ENCODE measurements around the gene UCK1. TPM values are rescaled to one million over a fixed set of nuclear protein-coding genes. Genes with fewer than 3 reads are reported as not detected.
"Not testable (repeated sequence)": the region's sequence is repeated elsewhere in the genome, so short reads cannot be mapped to it uniquely, and the experiment has no call there.

UCK1 gene
- total and polyA plus RNA-seq, 2 of the 8 experiments (the other 6 are each of a cell fraction or from before 2014, with no cell fraction given), result 35.1 to 42.0 TPM

DNA sequence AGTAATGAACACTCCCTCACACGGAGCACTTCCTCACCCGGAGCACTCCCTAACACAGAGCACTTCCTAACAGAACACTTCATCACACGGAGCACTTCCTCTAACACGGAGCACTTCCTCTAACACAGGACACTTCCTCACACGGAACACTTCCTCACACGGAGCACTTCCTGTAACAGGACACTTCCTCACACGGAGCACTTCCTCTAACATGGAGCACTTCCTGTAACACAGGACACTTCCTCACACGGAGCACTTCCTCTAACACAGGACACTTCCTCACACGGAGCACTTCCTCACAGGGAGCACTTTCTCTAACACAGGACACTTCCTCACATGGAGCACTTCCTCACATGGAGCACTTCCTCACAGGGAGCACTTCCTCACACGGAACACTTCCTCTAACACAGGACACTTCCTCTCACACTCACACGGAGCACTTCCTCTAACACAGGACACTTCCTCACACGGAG is 15.5 kb downstream of the UCK1 start:
- H3K14ac ChIP-seq (ENCODE audit: insufficient read length); H3K4me2 ChIP-seq (ENCODE audit: insufficient read depth in 1 of 2, low read depth in 2 of 2, low read length in 2 of 2); H3K23ac ChIP-seq (ENCODE audit: insufficient read length); H3K9ac ChIP-seq (replicated peaks in 1 of 4; ENCODE audit: extremely low read depth in 1 of 4, low read depth in 3 of 4, low read length in 3 of 4); H2AFZ ChIP-seq (ENCODE audit: low read length); H4K20me1 ChIP-seq (replicated peaks in 1 of 2; ENCODE audit: control insufficient read depth in 1 of 2, insufficient read depth in 2 of 2, low read length in 2 of 2); H3K56ac ChIP-seq (replicated peaks; ENCODE audit: insufficient read length, low read depth, low read length); H2BK20ac ChIP-seq (ENCODE audit: low read length); H4K91ac ChIP-seq (replicated peaks; ENCODE audit: insufficient read length, low read length); H3K9me3 ChIP-seq (ENCODE audit: insufficient read depth in 2 of 2, low read depth in 1 of 2, low read length in 1 of 2); H2BK15ac ChIP-seq (ENCODE audit: low read length); H2BK120ac ChIP-seq (replicated peaks; ENCODE audit: low read depth, low read length); H3K23me2 ChIP-seq (ENCODE audit: low read depth, low read length); H2BK12ac ChIP-seq (ENCODE audit: low read depth, low read length); H3K79me1 ChIP-seq (ENCODE audit: low read depth, low read length); H3K4ac ChIP-seq (replicated peaks; ENCODE audit: insufficient read length, low read depth, low read length); H3K27me3 ChIP-seq (replicated peaks in 1 of 4; ENCODE audit: control insufficient read depth in 3 of 4, extremely low read depth in 1 of 4, insufficient read depth in 3 of 4, low read length in 3 of 4); FAIRE-seq; H2BK5ac ChIP-seq (ENCODE audit: low read depth, low read length); H3K4me1 ChIP-seq (replicated peaks in 1 of 4; ENCODE audit: control insufficient read depth in 3 of 4, insufficient read depth in 4 of 4, low read length in 3 of 4); H4K8ac ChIP-seq (ENCODE audit: extremely low read depth, insufficient read depth, low read length); CTCF ChIA-PET (ENCODE audit: partially characterized antibody); H3K79me2 ChIP-seq (ENCODE audit: control insufficient read depth in 1 of 2, insufficient read depth in 2 of 2, low read length in 2 of 2); H4K5ac ChIP-seq (ENCODE audit: insufficient read length, low read depth, low read length); H3K4me3 ChIP-seq (ENCODE audit: extremely low read depth in 1 of 4, insufficient read depth in 2 of 4, low read depth in 3 of 4, low read length in 4 of 4); H3K27ac ChIP-seq (ENCODE audit: low read depth, low read length); H3K18ac ChIP-seq (ENCODE audit: extremely low read depth, low read length); H2AK5ac ChIP-seq (ENCODE audit: low read depth, low read length); DNase-seq (ENCODE audit: low read depth in 1 of 2, low spot score in 2 of 2): not testable (repeated sequence)
- peak; percentile 57 for TF ChIP-seq EGR1 (IDR thresholded peaks at IDR 0.05; ENCODE audit: borderline replicate concordance, low read depth, low read length)
- POLR2A ChIA-PET (ENCODE audit: partially characterized antibody), result interaction anchor here (2.7 to 3.8 kb wide), 2 partner anchors 7 to 11 kb away, joined by 12 to 24 read pairs; no protein-coding TSS in a partner anchor
- 93% methylated on average over 10 of the region's 12 CpGs; no CpG with 5 or more reads in 1 of the 2 experiments for WGBS, 2 experiments (ENCODE audit: extremely low coverage in 1 of 2, insufficient coverage in 1 of 2, insufficient read length in 1 of 2, insufficient replicate concordance in 2 of 2, low coverage in 1 of 2, low lambda C conversion rate in 2 of 2, missing lambda C conversion rate in 1 of 2)
- peaks cover 21 to 70% (median 49%) of the 10 kb centered on the region in 4 experiments for H3K36me3 ChIP-seq (ENCODE audit: control insufficient read depth in 2 of 4, insufficient read depth in 4 of 4, low read length in 3 of 4)

Data from H1 (cell line).